ENCODE measurements around the gene THSD7A. TPM values are rescaled to one million over a fixed set of nuclear protein-coding genes. Genes with fewer than 3 reads are reported as not detected.

THSD7A gene
- total RNA-seq, 1 experiment from 2014 or later, result 0.68 TPM

DNA sequence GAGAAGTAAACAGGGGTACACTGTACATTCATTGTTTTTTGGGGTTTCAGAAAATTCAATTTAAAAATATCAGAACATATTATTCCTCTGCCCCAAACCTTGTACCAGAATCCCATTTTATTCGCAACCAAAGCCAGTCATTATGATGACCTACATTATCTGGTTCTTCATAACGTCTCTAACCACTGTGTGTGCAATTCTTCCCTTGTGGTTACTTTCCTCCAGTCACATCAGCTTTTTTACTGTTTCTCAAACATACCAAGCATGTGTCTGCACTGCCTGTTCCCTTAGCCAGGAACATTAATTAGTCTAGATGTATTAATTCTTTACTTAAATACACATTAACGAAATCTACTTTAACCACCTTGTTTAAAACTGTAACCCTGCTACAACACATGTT lies 64.8 kb downstream of the THSD7A start:
- ATAC-seq (no peak), DNase-seq (ENCODE audit: low spot score) (no peak)
- no peak overlapping the region for H3K27ac Mint-ChIP-seq
- TF ChIP-seq EMX1 (CRISPR knock-in tag; IDR thresholded peaks at IDR 0.05), result no peak
- TF ChIP-seq, protein P1, sequence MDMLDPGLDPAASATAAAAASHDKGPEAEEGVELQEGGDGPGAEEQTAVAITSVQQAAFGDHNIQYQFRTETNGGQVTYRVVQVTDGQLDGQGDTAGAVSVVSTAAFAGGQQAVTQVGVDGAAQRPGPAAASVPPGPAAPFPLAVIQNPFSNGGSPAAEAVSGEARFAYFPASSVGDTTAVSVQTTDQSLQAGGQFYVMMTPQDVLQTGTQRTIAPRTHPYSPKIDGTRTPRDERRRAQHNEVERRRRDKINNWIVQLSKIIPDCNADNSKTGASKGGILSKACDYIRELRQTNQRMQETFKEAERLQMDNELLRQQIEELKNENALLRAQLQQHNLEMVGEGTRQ (CRISPR knock-in tag; IDR thresholded peaks at IDR 0.05), result no peak
- TF ChIP-seq SOX15 (CRISPR knock-in tag; IDR thresholded peaks at IDR 0.05), result no peak
- no peak for TF ChIP-seq ZNF671 (CRISPR knock-in tag; IDR thresholded peaks at IDR 0.05)
- TF ChIP-seq, protein P2, sequence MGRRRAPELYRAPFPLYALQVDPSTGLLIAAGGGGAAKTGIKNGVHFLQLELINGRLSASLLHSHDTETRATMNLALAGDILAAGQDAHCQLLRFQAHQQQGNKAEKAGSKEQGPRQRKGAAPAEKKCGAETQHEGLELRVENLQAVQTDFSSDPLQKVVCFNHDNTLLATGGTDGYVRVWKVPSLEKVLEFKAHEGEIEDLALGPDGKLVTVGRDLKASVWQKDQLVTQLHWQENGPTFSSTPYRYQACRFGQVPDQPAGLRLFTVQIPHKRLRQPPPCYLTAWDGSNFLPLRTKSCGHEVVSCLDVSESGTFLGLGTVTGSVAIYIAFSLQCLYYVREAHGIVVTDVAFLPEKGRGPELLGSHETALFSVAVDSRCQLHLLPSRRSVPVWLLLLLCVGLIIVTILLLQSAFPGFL (CRISPR knock-in tag; IDR thresholded peaks at IDR 0.05; ENCODE audit: borderline replicate concordance), result no peak
- TF ChIP-seq, protein P3, sequence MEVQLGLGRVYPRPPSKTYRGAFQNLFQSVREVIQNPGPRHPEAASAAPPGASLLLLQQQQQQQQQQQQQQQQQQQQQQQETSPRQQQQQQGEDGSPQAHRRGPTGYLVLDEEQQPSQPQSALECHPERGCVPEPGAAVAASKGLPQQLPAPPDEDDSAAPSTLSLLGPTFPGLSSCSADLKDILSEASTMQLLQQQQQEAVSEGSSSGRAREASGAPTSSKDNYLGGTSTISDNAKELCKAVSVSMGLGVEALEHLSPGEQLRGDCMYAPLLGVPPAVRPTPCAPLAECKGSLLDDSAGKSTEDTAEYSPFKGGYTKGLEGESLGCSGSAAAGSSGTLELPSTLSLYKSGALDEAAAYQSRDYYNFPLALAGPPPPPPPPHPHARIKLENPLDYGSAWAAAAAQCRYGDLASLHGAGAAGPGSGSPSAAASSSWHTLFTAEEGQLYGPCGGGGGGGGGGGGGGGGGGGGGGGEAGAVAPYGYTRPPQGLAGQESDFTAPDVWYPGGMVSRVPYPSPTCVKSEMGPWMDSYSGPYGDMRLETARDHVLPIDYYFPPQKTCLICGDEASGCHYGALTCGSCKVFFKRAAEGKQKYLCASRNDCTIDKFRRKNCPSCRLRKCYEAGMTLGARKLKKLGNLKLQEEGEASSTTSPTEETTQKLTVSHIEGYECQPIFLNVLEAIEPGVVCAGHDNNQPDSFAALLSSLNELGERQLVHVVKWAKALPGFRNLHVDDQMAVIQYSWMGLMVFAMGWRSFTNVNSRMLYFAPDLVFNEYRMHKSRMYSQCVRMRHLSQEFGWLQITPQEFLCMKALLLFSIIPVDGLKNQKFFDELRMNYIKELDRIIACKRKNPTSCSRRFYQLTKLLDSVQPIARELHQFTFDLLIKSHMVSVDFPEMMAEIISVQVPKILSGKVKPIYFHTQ (CRISPR knock-in tag; IDR thresholded peaks at IDR 0.05), result no peak
- no peak for TF ChIP-seq ZNF416 (CRISPR knock-in tag; IDR thresholded peaks at IDR 0.05)
- no peak for TF ChIP-seq ZNF121 (CRISPR knock-in tag; IDR thresholded peaks at IDR 0.05)
- TF ChIP-seq TCF7 (CRISPR knock-in tag; IDR thresholded peaks at IDR 0.05; ENCODE audit: low read depth), result no peak
- TF ChIP-seq GABPB1 (CRISPR knock-in tag; IDR thresholded peaks at IDR 0.05), result no peak
- TF ChIP-seq, protein P4, sequence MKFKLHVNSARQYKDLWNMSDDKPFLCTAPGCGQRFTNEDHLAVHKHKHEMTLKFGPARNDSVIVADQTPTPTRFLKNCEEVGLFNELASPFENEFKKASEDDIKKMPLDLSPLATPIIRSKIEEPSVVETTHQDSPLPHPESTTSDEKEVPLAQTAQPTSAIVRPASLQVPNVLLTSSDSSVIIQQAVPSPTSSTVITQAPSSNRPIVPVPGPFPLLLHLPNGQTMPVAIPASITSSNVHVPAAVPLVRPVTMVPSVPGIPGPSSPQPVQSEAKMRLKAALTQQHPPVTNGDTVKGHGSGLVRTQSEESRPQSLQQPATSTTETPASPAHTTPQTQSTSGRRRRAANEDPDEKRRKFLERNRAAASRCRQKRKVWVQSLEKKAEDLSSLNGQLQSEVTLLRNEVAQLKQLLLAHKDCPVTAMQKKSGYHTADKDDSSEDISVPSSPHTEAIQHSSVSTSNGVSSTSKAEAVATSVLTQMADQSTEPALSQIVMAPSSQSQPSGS (CRISPR knock-in tag; IDR thresholded peaks at IDR 0.05; ENCODE audit: borderline replicate concordance, low read depth), result no peak
- TF ChIP-seq, protein P5, sequence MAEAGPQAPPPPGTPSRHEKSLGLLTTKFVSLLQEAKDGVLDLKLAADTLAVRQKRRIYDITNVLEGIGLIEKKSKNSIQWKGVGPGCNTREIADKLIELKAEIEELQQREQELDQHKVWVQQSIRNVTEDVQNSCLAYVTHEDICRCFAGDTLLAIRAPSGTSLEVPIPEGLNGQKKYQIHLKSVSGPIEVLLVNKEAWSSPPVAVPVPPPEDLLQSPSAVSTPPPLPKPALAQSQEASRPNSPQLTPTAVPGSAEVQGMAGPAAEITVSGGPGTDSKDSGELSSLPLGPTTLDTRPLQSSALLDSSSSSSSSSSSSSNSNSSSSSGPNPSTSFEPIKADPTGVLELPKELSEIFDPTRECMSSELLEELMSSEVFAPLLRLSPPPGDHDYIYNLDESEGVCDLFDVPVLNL (CRISPR knock-in tag; IDR thresholded peaks at IDR 0.05; ENCODE audit: borderline replicate concordance, low read depth), result no peak
- TF ChIP-seq ETV6 (CRISPR knock-in tag; IDR thresholded peaks at IDR 0.05), result no peak
- TF ChIP-seq, protein P6, sequence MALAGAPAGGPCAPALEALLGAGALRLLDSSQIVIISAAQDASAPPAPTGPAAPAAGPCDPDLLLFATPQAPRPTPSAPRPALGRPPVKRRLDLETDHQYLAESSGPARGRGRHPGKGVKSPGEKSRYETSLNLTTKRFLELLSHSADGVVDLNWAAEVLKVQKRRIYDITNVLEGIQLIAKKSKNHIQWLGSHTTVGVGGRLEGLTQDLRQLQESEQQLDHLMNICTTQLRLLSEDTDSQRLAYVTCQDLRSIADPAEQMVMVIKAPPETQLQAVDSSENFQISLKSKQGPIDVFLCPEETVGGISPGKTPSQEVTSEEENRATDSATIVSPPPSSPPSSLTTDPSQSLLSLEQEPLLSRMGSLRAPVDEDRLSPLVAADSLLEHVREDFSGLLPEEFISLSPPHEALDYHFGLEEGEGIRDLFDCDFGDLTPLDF (CRISPR knock-in tag; IDR thresholded peaks at IDR 0.05), result no peak
- TF ChIP-seq, protein P7, sequence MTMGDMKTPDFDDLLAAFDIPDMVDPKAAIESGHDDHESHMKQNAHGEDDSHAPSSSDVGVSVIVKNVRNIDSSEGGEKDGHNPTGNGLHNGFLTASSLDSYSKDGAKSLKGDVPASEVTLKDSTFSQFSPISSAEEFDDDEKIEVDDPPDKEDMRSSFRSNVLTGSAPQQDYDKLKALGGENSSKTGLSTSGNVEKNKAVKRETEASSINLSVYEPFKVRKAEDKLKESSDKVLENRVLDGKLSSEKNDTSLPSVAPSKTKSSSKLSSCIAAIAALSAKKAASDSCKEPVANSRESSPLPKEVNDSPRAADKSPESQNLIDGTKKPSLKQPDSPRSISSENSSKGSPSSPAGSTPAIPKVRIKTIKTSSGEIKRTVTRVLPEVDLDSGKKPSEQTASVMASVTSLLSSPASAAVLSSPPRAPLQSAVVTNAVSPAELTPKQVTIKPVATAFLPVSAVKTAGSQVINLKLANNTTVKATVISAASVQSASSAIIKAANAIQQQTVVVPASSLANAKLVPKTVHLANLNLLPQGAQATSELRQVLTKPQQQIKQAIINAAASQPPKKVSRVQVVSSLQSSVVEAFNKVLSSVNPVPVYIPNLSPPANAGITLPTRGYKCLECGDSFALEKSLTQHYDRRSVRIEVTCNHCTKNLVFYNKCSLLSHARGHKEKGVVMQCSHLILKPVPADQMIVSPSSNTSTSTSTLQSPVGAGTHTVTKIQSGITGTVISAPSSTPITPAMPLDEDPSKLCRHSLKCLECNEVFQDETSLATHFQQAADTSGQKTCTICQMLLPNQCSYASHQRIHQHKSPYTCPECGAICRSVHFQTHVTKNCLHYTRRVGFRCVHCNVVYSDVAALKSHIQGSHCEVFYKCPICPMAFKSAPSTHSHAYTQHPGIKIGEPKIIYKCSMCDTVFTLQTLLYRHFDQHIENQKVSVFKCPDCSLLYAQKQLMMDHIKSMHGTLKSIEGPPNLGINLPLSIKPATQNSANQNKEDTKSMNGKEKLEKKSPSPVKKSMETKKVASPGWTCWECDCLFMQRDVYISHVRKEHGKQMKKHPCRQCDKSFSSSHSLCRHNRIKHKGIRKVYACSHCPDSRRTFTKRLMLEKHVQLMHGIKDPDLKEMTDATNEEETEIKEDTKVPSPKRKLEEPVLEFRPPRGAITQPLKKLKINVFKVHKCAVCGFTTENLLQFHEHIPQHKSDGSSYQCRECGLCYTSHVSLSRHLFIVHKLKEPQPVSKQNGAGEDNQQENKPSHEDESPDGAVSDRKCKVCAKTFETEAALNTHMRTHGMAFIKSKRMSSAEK (CRISPR knock-in tag; IDR thresholded peaks at IDR 0.05; ENCODE audit: borderline replicate concordance), result no peak
- TF ChIP-seq, protein P8, sequence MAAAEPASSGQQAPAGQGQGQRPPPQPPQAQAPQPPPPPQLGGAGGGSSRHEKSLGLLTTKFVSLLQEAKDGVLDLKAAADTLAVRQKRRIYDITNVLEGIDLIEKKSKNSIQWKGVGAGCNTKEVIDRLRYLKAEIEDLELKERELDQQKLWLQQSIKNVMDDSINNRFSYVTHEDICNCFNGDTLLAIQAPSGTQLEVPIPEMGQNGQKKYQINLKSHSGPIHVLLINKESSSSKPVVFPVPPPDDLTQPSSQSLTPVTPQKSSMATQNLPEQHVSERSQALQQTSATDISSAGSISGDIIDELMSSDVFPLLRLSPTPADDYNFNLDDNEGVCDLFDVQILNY (CRISPR knock-in tag; IDR thresholded peaks at IDR 0.05), result no peak
- TF ChIP-seq CBFB (CRISPR knock-in tag; IDR thresholded peaks at IDR 0.05; ENCODE audit: low read depth), result no peak
- no peak for TF ChIP-seq ZNF138 (CRISPR knock-in tag; conservative IDR thresholded peaks at IDR 0.05)
- TF ChIP-seq, protein P9, sequence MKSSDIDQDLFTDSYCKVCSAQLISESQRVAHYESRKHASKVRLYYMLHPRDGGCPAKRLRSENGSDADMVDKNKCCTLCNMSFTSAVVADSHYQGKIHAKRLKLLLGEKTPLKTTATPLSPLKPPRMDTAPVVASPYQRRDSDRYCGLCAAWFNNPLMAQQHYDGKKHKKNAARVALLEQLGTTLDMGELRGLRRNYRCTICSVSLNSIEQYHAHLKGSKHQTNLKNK (CRISPR knock-in tag; IDR thresholded peaks at IDR 0.05), result no peak
- no peak for TF ChIP-seq TEAD1 (CRISPR knock-in tag; IDR thresholded peaks at IDR 0.05)
- ChIA-PET POLR2A (no interaction called here), CTCF (no interaction called here)
- H3K36me3 Mint-ChIP-seq, result no peaks in the 10 kb centered on the region
- no peak overlapping the region for H3K4me3 Mint-ChIP-seq
- no peaks in the 10 kb centered on the region for H3K4me1 Mint-ChIP-seq
- H3K27me3 Mint-ChIP-seq (ENCODE audit: low read depth), result no peaks in the 10 kb centered on the region
- H3K9me3 Mint-ChIP-seq, result no peaks in the 10 kb centered on the region
